ENCODE data around the gene CDK6. TPM values are rescaled to one million over a fixed set of nuclear protein-coding genes. Genes with fewer than 3 reads are reported as not detected.

The CDK6 gene
- polyA plus RNA-seq, 1 donor (not counting 4 experiments of a cell fraction or from before 2014, with no cell fraction given): 53.5 TPM

GRCh38 chr7:92636018-92636560 is 200.3 kb downstream of the CDK6 start:
- no peak overlapping the region for H3K4me3 ChIP-seq (ENCODE audit: control insufficient read depth in 2 of 3, extremely low read depth in 1 of 3, insufficient read depth in 2 of 3, low read depth in 1 of 3, low read length in 3 of 3)
- FAIRE-seq (no peak), DNase-seq (ENCODE audit: low read depth, low spot score) (no peak)
- dilution Hi-C loops (cut with MboI; ENCODE audit: extremely low pct_ligation_motif_present, low sequenced_read_pairs): no loop called here
- no peak overlapping the region for H2AFZ ChIP-seq (ENCODE audit: control insufficient read depth, low read length)
- peaks cover 2% of the 10 kb centered on the region for H3K9me1 ChIP-seq (ENCODE audit: control insufficient read depth, extremely low read depth, insufficient read depth, low read length)
- H3K9ac ChIP-seq (ENCODE audit: control insufficient read depth, extremely low read depth, insufficient read depth, low read length): peak overlapping the region; percentile 68
- no peaks in the 10 kb centered on the region for H4K20me1 ChIP-seq (ENCODE audit: control insufficient read depth, extremely low read depth, insufficient read depth, low read length)
- H3K9me3 ChIP-seq (ENCODE audit: control insufficient read depth, low read depth, low read length): no peaks in the 10 kb centered on the region
- peaks cover 3 to 8% of the 10 kb centered on the region in 2 experiments for H3K36me3 ChIP-seq (ENCODE audit: control insufficient read depth in 2 of 2, extremely low read depth in 1 of 2, insufficient read depth in 2 of 2, low read length in 2 of 2)
- H3K4me2 ChIP-seq (ENCODE audit: control insufficient read depth, extremely low read depth, insufficient read depth, low read depth, low read length): no peak overlapping the region
- peak overlapping the region; percentile 90 for H3K27ac ChIP-seq (ENCODE audit: control insufficient read depth, insufficient read depth, low read length)
- peaks cover 41% of the 10 kb centered on the region for H3K4me1 ChIP-seq (ENCODE audit: control insufficient read depth, extremely low read depth, insufficient read depth, low read length)
- peaks cover 48% of the 10 kb centered on the region for H3K79me2 ChIP-seq (ENCODE audit: control insufficient read depth, insufficient read depth, low read length)
- no peaks in the 10 kb centered on the region for H3K27me3 ChIP-seq (ENCODE audit: control insufficient read depth, extremely low read depth, insufficient read depth, low read length)
- TF ChIP-seq CTCF (optimal IDR thresholded peaks at IDR 0.05 in 1 of 3, IDR thresholded peaks at IDR 0.05 in 1 of 3, conservative IDR thresholded peaks at IDR 0.05 in 1 of 3; ENCODE audit: extremely low read depth in 1 of 3, insufficient read depth in 2 of 3, low read length in 3 of 3) (no peak), EZH2 (IDR thresholded peaks at IDR 0.05; ENCODE audit: low read length) (no peak)

- Histone ChIP-seq H3K4me1 (ENCODE audit: control insufficient read depth, extremely low read depth, insufficient read depth, low read length) (peaks cover 41% of the 10 kb centered on the region), H3K27me3 (ENCODE audit: control insufficient read depth, extremely low read depth, insufficient read depth, low read length) (no peaks in the 10 kb centered on the region), H3K9me3 (ENCODE audit: control insufficient read depth, low read depth, low read length) (no peaks in the 10 kb centered on the region), H3K4me3 (ENCODE audit: control insufficient read depth in 2 of 3, extremely low read depth in 1 of 3, insufficient read depth in 2 of 3, low read depth in 1 of 3, low read length in 3 of 3) (no peak overlapping the region), H3K9ac (ENCODE audit: control insufficient read depth, extremely low read depth, insufficient read depth, low read length) (peak overlapping the region; percentile 68), H3K9me1 (ENCODE audit: control insufficient read depth, extremely low read depth, insufficient read depth, low read length) (peaks cover 2% of the 10 kb centered on the region), H3K27ac (ENCODE audit: control insufficient read depth, insufficient read depth, low read length) (peak overlapping the region; percentile 90), H3K79me2 (ENCODE audit: control insufficient read depth, insufficient read depth, low read length) (peaks cover 51% of the 10 kb centered on the region), H3K36me3 (ENCODE audit: control insufficient read depth in 2 of 2, extremely low read depth in 1 of 2, insufficient read depth in 2 of 2, low read length in 2 of 2) (peaks cover 3 to 8% of the 10 kb centered on the region in 2 experiments), H3K4me2 (ENCODE audit: control insufficient read depth, extremely low read depth, insufficient read depth, low read depth, low read length) (peak overlapping the region; percentile 78), H2AFZ (ENCODE audit: control insufficient read depth, low read length) (no peak overlapping the region), H4K20me1 (ENCODE audit: control insufficient read depth, extremely low read depth, insufficient read depth, low read length) (no peaks in the 10 kb centered on the region)
- no peak for FAIRE-seq
- TF ChIP-seq CTCF (optimal IDR thresholded peaks at IDR 0.05 in 1 of 3, IDR thresholded peaks at IDR 0.05 in 1 of 3, conservative IDR thresholded peaks at IDR 0.05 in 1 of 3; ENCODE audit: extremely low read depth in 1 of 3, insufficient read depth in 2 of 3, low read length in 3 of 3) (no peak), EZH2 (IDR thresholded peaks at IDR 0.05; ENCODE audit: low read length) (no peak)
- dilution Hi-C loops (cut with MboI; ENCODE audit: extremely low pct_ligation_motif_present, low sequenced_read_pairs): no loop called here
- DNase-seq (ENCODE audit: low read depth, low spot score): no peak
Measured at GRCh38 chr7:92635538-92635937, 200.8 kb downstream of the CDK6 start.

Data from keratinocyte (primary cell).